ENCODE measurements around the gene NCAPD3.
"Not testable (repeated sequence)": the region's sequence is repeated elsewhere in the genome, so short reads cannot be mapped to it uniquely, and the experiment has no call there.

The NCAPD3 gene

DNA sequence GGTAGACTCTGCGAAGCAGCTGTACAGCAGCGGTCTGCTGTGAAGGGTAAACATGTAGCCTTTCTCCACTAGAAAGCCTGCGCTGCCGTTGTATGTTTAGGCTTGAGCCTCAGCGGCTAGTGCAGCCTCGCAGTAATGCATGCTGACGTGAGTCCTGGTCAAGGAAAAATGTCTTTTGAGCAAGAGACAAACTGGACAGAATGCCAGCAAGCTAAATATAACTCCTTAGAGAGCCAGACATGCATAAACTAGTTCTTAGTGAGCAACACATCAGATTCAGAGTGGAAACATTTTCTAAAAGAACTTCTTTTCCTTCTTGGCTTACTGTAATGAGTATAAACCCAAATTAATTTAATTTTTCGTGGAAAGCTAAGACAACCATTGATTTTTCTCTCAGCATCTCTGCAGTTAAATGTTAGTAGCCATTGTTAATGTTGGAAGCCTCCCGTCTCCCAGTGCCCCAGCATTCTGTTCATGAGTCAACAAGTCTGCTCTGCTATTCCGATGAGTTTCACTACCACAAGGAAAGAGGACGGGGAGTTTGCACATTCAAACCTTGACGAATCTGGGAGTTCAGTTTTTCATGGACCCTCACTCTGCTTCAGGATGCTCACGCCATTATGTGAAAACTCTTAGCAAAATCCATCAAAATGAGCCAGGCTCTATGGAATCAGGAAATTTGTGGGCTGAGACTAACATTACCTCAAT is 103.5 kb downstream of the NCAPD3 start:
- Histone ChIP-seq H3K4me1 (ENCODE audit: low read depth, poor library complexity, severe bottlenecking) (no peaks in the 10 kb centered on the region), H3K4me3 (IDR thresholded peaks at IDR 0.05; ENCODE audit: insufficient read depth, low read depth, low read length) (no peak overlapping the region), H3K27ac (no peak overlapping the region), H2AFZ (ENCODE audit: low read depth) (no peak overlapping the region), H3K36me3 (ENCODE audit: insufficient read depth) (no peaks in the 10 kb centered on the region), H3K79me2 (ENCODE audit: insufficient read depth, low read depth) (no peaks in the 10 kb centered on the region), H3K27me3 (ENCODE audit: insufficient read depth, low read depth) (no peaks in the 10 kb centered on the region), H3K4me2 (no peak overlapping the region), H3K9ac (no peak overlapping the region), H4K20me1 (ENCODE audit: insufficient read depth) (no peaks in the 10 kb centered on the region)
- TF ChIP-seq, protein P1, sequence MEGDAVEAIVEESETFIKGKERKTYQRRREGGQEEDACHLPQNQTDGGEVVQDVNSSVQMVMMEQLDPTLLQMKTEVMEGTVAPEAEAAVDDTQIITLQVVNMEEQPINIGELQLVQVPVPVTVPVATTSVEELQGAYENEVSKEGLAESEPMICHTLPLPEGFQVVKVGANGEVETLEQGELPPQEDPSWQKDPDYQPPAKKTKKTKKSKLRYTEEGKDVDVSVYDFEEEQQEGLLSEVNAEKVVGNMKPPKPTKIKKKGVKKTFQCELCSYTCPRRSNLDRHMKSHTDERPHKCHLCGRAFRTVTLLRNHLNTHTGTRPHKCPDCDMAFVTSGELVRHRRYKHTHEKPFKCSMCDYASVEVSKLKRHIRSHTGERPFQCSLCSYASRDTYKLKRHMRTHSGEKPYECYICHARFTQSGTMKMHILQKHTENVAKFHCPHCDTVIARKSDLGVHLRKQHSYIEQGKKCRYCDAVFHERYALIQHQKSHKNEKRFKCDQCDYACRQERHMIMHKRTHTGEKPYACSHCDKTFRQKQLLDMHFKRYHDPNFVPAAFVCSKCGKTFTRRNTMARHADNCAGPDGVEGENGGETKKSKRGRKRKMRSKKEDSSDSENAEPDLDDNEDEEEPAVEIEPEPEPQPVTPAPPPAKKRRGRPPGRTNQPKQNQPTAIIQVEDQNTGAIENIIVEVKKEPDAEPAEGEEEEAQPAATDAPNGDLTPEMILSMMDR (conservative IDR thresholded peaks at IDR 0.05; ENCODE audit: low read depth, low read length): no peak

DNA sequence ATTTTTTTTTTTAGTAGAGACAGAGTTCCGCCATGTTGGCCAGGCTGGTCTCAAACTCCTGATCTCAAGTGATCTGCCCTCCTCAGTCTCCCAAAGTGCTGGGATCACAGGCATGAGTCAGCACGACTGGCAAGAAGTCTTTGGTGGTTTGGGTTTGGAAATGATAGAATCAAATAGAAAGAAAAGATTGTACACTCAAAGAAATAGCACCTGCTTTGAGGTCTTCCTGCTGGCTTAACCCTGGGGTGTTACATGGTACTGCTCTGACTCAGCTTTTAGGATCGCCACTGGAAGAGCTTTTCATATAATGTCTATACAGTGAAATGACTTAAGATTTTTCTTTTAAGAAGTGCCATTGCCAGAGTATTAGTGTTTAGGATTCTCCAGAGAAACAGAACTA is 104.7 kb downstream of the NCAPD3 start:
- no peaks in the 10 kb centered on the region for H4K20me1 ChIP-seq (ENCODE audit: insufficient read depth)
- TF ChIP-seq, protein P1 (conservative IDR thresholded peaks at IDR 0.05; ENCODE audit: low read depth, low read length): no peak
- no peaks in the 10 kb centered on the region for H3K36me3 ChIP-seq (ENCODE audit: insufficient read depth)
- H3K27ac ChIP-seq: no peak overlapping the region
- H3K4me3 ChIP-seq (IDR thresholded peaks at IDR 0.05; ENCODE audit: insufficient read depth, low read depth, low read length): no peak overlapping the region
- no peaks in the 10 kb centered on the region for H3K79me2 ChIP-seq (ENCODE audit: insufficient read depth, low read depth)
- H2AFZ ChIP-seq (ENCODE audit: low read depth): no peak overlapping the region
- H3K4me2 ChIP-seq: no peak overlapping the region
- no peak overlapping the region for H3K9ac ChIP-seq
- no peaks in the 10 kb centered on the region for H3K27me3 ChIP-seq (ENCODE audit: insufficient read depth, low read depth)
- H3K4me1 ChIP-seq (ENCODE audit: low read depth, poor library complexity, severe bottlenecking): no peaks in the 10 kb centered on the region

DNA sequence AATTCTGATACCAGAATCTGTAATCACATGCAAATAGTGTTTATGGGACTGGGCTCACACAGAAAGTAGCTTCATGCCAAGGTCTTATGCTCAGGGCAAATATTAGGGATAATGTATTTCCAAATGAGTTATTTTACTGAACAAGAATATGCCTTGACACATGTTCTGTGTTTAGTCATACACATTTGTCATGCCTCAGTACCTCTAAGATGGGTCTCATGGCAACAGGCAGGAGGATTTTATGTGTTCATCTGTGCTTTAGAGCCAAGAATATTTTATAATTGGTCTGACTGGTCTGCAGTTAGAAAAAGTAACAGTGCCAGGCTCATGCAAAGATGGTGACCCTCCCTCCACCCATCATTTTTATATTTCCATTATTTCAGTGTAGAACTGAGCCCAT is 105.8 kb downstream of the NCAPD3 start:
- H3K79me2 ChIP-seq (ENCODE audit: insufficient read depth, low read depth): no peaks in the 10 kb centered on the region
- H3K4me1 ChIP-seq (ENCODE audit: low read depth, poor library complexity, severe bottlenecking): no peaks in the 10 kb centered on the region
- H3K36me3 ChIP-seq (ENCODE audit: insufficient read depth): no peaks in the 10 kb centered on the region
- H3K27ac ChIP-seq: no peak overlapping the region
- H2AFZ ChIP-seq (ENCODE audit: low read depth): no peak overlapping the region
- no peaks in the 10 kb centered on the region for H4K20me1 ChIP-seq (ENCODE audit: insufficient read depth)
- TF ChIP-seq, protein P1 (conservative IDR thresholded peaks at IDR 0.05; ENCODE audit: low read depth, low read length): no peak
- H3K27me3 ChIP-seq (ENCODE audit: insufficient read depth, low read depth): no peaks in the 10 kb centered on the region
- no peak overlapping the region for H3K4me3 ChIP-seq (IDR thresholded peaks at IDR 0.05; ENCODE audit: insufficient read depth, low read depth, low read length)
- H3K4me2 ChIP-seq: no peak overlapping the region
- no peak overlapping the region for H3K9ac ChIP-seq

DNA sequence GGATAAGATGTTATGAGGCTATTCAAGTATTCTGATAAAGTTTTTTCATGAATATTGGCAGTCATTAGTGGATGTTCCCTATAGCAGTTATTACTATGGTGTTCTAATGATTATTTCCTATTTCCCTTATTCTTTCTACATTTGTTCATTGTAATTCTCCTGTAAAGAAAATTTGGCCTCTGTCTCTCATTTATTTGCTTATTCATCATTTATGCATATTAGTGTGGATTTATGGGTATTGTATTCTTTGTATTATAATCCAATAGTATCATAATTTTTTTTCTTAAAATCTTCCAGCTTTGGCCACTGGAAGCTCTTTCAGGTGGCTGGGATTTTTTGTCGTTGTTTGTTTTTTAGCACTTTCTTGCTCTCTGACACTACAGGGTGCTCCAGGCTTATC is 107.6 kb downstream of the NCAPD3 start:
- TF ChIP-seq, protein P1 (conservative IDR thresholded peaks at IDR 0.05; ENCODE audit: low read depth, low read length): no peak
- Histone ChIP-seq H4K20me1 (ENCODE audit: insufficient read depth) (no peaks in the 10 kb centered on the region), H3K27ac (no peak overlapping the region), H3K9ac (no peak overlapping the region), H3K4me1 (ENCODE audit: low read depth, poor library complexity, severe bottlenecking) (no peaks in the 10 kb centered on the region), H3K4me2 (no peak overlapping the region), H2AFZ (ENCODE audit: low read depth) (no peak overlapping the region), H3K27me3 (ENCODE audit: insufficient read depth, low read depth) (no peaks in the 10 kb centered on the region), H3K4me3 (IDR thresholded peaks at IDR 0.05; ENCODE audit: insufficient read depth, low read depth, low read length) (no peak overlapping the region), H3K79me2 (ENCODE audit: insufficient read depth, low read depth) (no peaks in the 10 kb centered on the region), H3K36me3 (ENCODE audit: insufficient read depth) (no peaks in the 10 kb centered on the region)

DNA sequence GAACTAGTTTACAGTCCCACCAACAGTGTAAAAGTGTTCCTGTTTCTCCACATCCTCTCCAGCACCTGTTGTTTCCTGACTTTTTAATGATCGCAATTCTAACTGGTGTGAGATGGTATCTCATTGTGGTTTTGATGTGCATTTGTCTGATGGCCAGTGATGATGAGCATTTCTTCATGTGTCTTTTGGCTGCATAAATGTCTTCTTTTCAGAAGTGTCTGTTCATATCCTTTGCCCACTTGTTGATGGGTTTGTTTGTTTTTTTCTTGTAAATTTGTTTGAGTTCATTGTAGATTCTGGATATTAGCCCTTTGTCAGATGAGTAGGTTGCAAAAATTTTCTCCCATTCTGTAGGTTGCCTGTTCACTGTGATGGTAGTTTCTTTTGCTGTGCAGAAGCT is 110.0 kb downstream of the NCAPD3 start:
- not testable (repeated sequence) for H3K27me3 ChIP-seq (ENCODE audit: insufficient read depth, low read depth); H3K4me3 ChIP-seq (IDR thresholded peaks at IDR 0.05; ENCODE audit: insufficient read depth, low read depth, low read length); H3K36me3 ChIP-seq (ENCODE audit: insufficient read depth); H3K9ac ChIP-seq; H3K27ac ChIP-seq; H2AFZ ChIP-seq (ENCODE audit: low read depth); H3K79me2 ChIP-seq (ENCODE audit: insufficient read depth, low read depth); H3K4me1 ChIP-seq (ENCODE audit: low read depth, poor library complexity, severe bottlenecking); H4K20me1 ChIP-seq (ENCODE audit: insufficient read depth); H3K4me2 ChIP-seq

Data from KMS-11 (cell line).